Measurements from ENCODE around the gene MYO3B.
"Not testable (repeated sequence)": the region's sequence is repeated elsewhere in the genome, so short reads cannot be mapped to it uniquely, and the experiment has no call there.

MYO3B gene

GRCh38 chr2:170524828-170525565 is 347.1 kb downstream of the MYO3B start:
- no peak for DNase-seq

- DNase-seq, result no peak
These were observed 347.6 kb downstream of the MYO3B start for GRCh38 chr2:170525566-170525900.

- DNase-seq, result peak; percentile 84
These were observed 352.4 kb downstream of the MYO3B start for GRCh38 chr2:170530284-170530745.

GRCh38 chr2:170530803-170531564 is 353.0 kb downstream of the MYO3B start:
- DNase-seq, result no peak

- no peak for DNase-seq
These were observed 353.9 kb downstream of the MYO3B start for GRCh38 chr2:170531876-170532275.

GRCh38 chr2:170533156-170533555 is 355.2 kb downstream of the MYO3B start:
- no peak for DNase-seq

- DNase-seq, result no peak
These were observed 357.6 kb downstream of the MYO3B start for GRCh38 chr2:170535552-170535951.

- DNase-seq, result no peak
These were observed 366.9 kb downstream of the MYO3B start for GRCh38 chr2:170544817-170545216.

- DNase-seq, result no peak
These were observed 370.4 kb downstream of the MYO3B start for GRCh38 chr2:170548304-170548703.

GRCh38 chr2:170550501-170550900 is 372.6 kb downstream of the MYO3B start:
- DNase-seq, result no peak

- not testable (repeated sequence) for DNase-seq
These were observed 374.0 kb downstream of the MYO3B start for GRCh38 chr2:170551899-170552298.

GRCh38 chr2:170553748-170554147 is 375.8 kb downstream of the MYO3B start:
- DNase-seq, result no peak

GRCh38 chr2:170554278-170554955 is 376.5 kb downstream of the MYO3B start:
- no peak for DNase-seq

- DNase-seq, result no peak
These were observed 385.0 kb downstream of the MYO3B start for GRCh38 chr2:170562928-170563327.

- DNase-seq, result no peak
These were observed 385.5 kb downstream of the MYO3B start for GRCh38 chr2:170563401-170563800.

- no peak for DNase-seq
These were observed 388.2 kb downstream of the MYO3B start for GRCh38 chr2:170566138-170566537.

GRCh38 chr2:170567429-170567828 is 389.5 kb downstream of the MYO3B start:
- no peak for DNase-seq

GRCh38 chr2:170568511-170568910 is 390.6 kb downstream of the MYO3B start:
- DNase-seq, result no peak

GRCh38 chr2:170571612-170572011 is 393.7 kb downstream of the MYO3B start:
- no peak for DNase-seq

- no peak for DNase-seq
These were observed 395.7 kb downstream of the MYO3B start for GRCh38 chr2:170573671-170574070.

GRCh38 chr2:170576296-170576695 is 398.3 kb downstream of the MYO3B start:
- DNase-seq, result no peak

- no peak for DNase-seq
These were observed 399.4 kb downstream of the MYO3B start for GRCh38 chr2:170577356-170577755.

- no peak for DNase-seq
These were observed 400.7 kb downstream of the MYO3B start for GRCh38 chr2:170578606-170579005.

- DNase-seq, result no peak
These were observed 401.6 kb downstream of the MYO3B start for GRCh38 chr2:170579511-170579910.
